IPS DF 4.7 (cell line): ENCODE results near the gene MYO1A.
"Not testable (repeated sequence)": the region's sequence is repeated elsewhere in the genome, so short reads cannot be mapped to it uniquely, and the experiment has no call there.

Experiments used
- DNase-seq: peaks from one replicate; pipeline ENCODE4 v3.0.0-alpha.2; 2013; ENCODE audit warnings: low spot score; ENCODE audit errors: extremely low read depth

The MYO1A gene

GRCh38 chr12:57048423-57049118 is 1.4 kb downstream of the MYO1A start:
- DNase-seq, result no peak

DNA sequence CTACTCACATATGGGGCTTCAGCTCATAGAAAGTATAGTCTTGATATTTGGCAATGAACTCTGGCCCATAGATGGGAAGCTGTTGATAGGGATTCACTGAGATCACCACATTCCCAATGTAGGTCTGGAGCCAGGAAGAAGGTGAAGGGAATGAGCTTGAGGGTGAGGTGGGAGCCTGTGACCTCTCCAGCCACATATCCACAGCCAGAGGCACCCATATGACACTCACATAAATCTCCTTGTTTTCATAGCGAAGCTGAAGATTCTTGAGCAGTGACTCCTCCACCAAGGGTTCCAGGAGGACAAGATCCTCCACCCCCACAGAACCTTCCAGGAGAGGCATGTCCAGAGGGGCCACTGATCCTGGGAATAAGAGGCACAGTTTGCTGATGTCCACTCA is 1.9 kb downstream of the MYO1A start:
- DNase-seq, result no peak

DNA sequence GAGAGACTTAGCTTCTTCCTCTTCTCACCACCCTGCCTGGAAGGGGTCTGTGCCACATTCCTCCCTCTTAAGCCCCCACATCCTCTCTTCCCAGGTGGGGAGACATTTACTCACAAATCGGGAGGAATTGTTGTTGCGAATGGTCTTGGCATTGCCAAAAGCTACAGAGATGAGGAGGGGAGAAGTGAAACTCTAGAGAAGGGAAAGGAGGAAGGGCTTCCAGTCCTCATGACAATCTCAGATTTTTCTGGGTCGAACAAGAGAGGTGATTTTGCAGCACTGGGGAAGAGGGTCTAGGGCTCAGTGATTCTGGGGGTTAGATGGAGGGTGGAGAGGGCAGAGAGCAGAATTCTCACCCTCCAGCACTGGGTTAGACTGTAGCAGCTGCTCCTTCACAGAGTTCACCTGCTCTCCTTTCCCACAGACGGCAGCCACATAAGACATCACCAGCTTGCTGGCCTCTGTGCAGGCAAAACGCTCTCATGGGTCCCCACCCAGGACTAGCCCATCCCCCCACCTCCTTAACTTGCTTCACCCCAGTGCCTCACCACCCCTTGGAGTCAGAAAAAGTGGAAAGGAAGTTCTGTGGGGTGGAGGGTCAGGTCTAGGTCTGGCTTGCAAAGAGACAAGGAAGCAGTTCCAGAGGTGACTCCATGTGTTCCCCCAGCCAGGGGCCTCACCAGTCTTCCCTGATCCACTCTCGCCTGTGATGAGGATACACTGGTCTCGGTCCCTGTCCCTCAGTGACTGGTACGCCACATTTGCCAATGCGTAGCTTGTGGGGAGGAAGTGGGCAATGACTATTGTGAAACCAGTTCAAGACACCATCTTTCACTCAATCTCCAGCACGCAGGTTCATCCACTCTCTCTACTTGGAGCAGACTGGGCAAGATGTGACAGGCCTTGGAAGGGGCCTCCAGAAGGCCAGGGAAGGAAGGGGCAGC is 2.7 kb downstream of the MYO1A start:
- no peak for DNase-seq

DNA sequence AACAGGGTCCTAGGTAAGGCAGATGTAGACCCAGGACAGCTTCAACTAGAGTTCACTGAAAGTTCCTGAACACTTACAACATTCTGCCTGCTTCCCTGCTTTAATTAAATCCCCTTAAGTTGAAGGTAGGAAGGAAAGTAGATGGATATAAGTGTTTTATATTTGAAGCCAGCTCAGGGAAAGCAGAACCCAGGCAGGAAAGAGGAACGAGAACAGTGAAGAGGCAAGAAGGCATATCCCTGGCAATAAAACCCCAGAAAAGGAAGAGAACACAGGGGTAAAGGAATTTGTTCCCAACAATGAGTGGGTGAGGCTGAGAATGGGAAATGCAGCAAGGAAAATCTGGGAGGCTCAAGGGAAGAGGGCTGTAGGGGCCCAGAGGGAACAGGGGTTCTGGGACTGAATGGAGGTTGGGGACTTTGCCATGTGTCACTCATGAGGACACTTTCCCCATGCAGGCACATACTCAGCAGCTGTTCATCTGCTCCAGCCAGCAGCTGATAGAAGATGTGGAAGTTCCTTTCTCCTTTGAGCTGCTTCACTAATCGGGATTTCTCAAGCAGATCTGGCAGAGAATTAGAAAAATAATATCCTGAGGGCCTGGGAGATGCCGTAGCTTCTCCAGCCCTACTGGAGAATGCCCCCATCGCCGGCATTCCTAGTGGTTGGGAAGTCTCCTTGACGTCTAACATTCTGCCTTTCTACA is 3.7 kb downstream of the MYO1A start:
- DNase-seq, result no peak

DNA sequence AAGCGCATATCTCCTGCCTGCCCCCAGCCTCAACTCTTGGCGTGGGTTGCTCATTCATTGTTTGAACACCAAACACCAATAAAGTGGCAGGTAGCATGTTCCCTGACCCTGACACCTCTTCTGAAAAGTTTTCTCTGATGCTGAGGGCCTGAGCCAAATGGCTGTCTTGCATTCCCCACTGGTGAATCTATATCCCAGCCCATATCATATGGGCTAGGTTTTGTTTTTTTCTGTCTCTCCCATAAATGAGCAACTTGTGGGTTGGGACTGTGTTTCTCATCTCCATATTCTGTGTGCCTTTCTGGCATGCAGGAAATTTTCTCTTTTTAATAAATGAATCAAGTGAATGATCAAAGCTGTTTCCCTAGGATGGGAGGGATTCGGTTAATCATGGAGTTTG is 5.0 kb downstream of the MYO1A start:
- no peak for DNase-seq

DNA sequence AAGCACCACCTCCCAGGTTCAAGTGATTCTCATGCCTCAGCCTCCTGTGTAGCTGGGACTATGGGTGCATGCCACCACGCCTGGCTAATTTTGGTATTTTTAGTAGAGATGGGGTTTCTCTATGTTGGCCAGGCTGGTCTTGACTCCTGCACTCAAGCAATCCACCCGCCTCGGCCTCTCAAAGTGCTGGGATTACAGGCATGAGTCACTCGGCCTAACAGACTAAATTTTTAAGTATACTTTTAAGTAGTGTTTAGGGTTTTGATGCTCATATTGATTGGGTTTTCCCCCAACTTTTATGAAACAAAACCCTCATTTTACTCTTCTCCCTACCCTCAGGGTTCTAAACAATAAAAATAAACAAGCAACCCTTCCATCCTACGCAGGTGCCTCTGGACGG is 5.5 kb downstream of the MYO1A start:
- DNase-seq, result no peak

- no peak for DNase-seq
Observed at GRCh38 chr12:57042695-57043094, 7.2 kb downstream of the MYO1A start.

- no peak for DNase-seq
Observed at GRCh38 chr12:57040750-57041149, 9.2 kb downstream of the MYO1A start.

- DNase-seq, result no peak
Observed at GRCh38 chr12:57040211-57040610, 9.7 kb downstream of the MYO1A start.

GRCh38 chr12:57039016-57039798 is 10.7 kb downstream of the MYO1A start:
- no peak for DNase-seq

- DNase-seq, result no peak
Observed at GRCh38 chr12:57037264-57037663, 12.7 kb downstream of the MYO1A start.

DNA sequence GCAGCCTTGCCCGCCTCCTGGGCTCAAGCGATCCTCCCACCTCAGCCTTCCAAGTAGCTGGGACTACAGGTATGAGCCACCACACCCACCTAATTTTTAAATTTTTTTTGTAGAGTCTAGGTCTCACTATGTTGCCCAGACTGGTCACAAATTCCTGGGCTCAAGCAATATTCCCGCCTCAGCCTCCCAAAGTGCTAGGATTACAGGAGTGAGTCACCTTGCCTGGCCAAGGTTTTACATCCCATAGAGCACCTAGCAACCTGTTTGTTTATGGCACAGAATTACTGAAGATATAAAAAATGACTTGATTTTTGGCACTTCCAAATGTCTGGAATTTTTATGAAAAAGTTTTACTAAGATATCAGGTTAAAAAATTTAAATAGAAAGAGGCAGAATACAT is 16.5 kb downstream of the MYO1A start:
- no peak for DNase-seq

GRCh38 chr12:57031789-57032188 is 18.1 kb downstream of the MYO1A start:
- DNase-seq, result no peak

- DNase-seq, result no peak
Observed at GRCh38 chr12:57031138-57031725, 18.7 kb downstream of the MYO1A start.

GRCh38 chr12:57029457-57029856 is 20.5 kb downstream of the MYO1A start:
- DNase-seq, result no peak

GRCh38 chr12:57027805-57028153 is 22.1 kb downstream of the MYO1A start:
- DNase-seq, result no peak

- no peak for DNase-seq
Observed at GRCh38 chr12:57027011-57027804, 22.7 kb downstream of the MYO1A start.

- DNase-seq, result no peak
Observed at GRCh38 chr12:57025196-57025595, 24.7 kb downstream of the MYO1A start.

GRCh38 chr12:57022324-57022723 is 27.6 kb downstream of the MYO1A start:
- not testable (repeated sequence) for DNase-seq
